Measurements from ENCODE around the gene PRDM5. TPM values are rescaled to one million over a fixed set of nuclear protein-coding genes. Genes with fewer than 3 reads are reported as not detected.

The PRDM5 gene
- total and polyA plus RNA-seq, 2 experiments from 2014 or later, result 8.7 to 12.6 TPM

DNA sequence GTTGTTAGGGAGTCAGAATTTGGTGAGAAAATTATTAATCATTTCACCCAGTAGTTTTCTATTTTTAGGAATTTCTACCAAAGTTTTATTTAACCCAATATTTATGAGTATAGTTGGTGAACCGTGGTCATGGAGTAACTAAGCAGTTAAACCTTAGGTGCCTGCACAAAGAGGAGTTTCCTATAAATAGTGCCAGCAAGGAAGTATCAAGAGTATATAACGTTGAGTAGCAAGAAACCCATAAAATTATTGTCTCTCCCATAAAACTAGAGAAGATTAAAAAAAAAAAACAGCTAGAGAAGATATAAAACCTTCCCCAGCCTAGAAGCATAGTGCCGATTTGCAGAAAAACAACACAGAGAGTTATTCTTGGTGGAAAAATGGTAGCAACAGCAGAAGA is 158.9 kb downstream of the PRDM5 start:
- H3K4me2 ChIP-seq (ENCODE audit: unreplicated experiment), result no peak overlapping the region
- no peak overlapping the region for H2AFZ ChIP-seq
- in situ Hi-C loops (cut with MboI), result no loop called here
- no peaks in the 10 kb centered on the region for H3F3A ChIP-seq (ENCODE audit: insufficient read depth)
- H3K4me1 ChIP-seq (ENCODE audit: insufficient read depth), result no peaks in the 10 kb centered on the region
- no peak overlapping the region for H3K27ac ChIP-seq
- no peak for DNase-seq
- TF ChIP-seq EZH2 (IDR thresholded peaks at IDR 0.05; ENCODE audit: insufficient read depth, poor library complexity, severe bottlenecking), result no peak
- no peak for TF ChIP-seq EZH2phosphoT487 (IDR thresholded peaks at IDR 0.05; ENCODE audit: insufficient read depth, low read depth)
- H4K20me1 ChIP-seq (ENCODE audit: insufficient read depth), result no peaks in the 10 kb centered on the region
- H3K9ac ChIP-seq, result no peak overlapping the region
- no peaks in the 10 kb centered on the region for H3K27me3 ChIP-seq (replicated peaks; ENCODE audit: insufficient read depth)
- 66 to 69% methylated on average over 3 of the region's 3 CpGs for WGBS, 2 experiments (ENCODE audit: low coverage in 1 of 2, low lambda C conversion rate in 2 of 2, missing lambda C conversion rate in 2 of 2)
- H3K36me3 ChIP-seq (ENCODE audit: low read depth), result no peaks in the 10 kb centered on the region
- no peaks in the 10 kb centered on the region for H3K9me3 ChIP-seq (ENCODE audit: low read depth)
- no peak overlapping the region for H3K4me3 ChIP-seq
- no peaks in the 10 kb centered on the region for H3K79me2 ChIP-seq (ENCODE audit: insufficient read depth)
- no peaks in the 10 kb centered on the region for H3K9me2 ChIP-seq (ENCODE audit: insufficient read depth)

GRCh38 chr4:120761070-120761469 is 161.5 kb downstream of the PRDM5 start:
- WGBS, 2 experiments (ENCODE audit: low coverage in 1 of 2, low lambda C conversion rate in 2 of 2, missing lambda C conversion rate in 2 of 2), result 56 to 64% methylated on average over 2 of the region's 2 CpGs
- Histone ChIP-seq H2AFZ (no peak overlapping the region), H3K27ac (no peak overlapping the region), H3K36me3 (ENCODE audit: low read depth) (no peaks in the 10 kb centered on the region), H3K4me1 (ENCODE audit: insufficient read depth) (no peaks in the 10 kb centered on the region), H3K27me3 (replicated peaks; ENCODE audit: insufficient read depth) (no peaks in the 10 kb centered on the region), H3K4me3 (no peak overlapping the region), H3K9ac (no peak overlapping the region), H3K79me2 (ENCODE audit: insufficient read depth) (no peaks in the 10 kb centered on the region), H3F3A (ENCODE audit: insufficient read depth) (no peaks in the 10 kb centered on the region), H3K4me2 (ENCODE audit: unreplicated experiment) (no peak overlapping the region), H3K9me3 (ENCODE audit: low read depth) (no peaks in the 10 kb centered on the region), H4K20me1 (ENCODE audit: insufficient read depth) (no peaks in the 10 kb centered on the region), H3K9me2 (ENCODE audit: insufficient read depth) (no peaks in the 10 kb centered on the region)
- TF ChIP-seq EZH2 (IDR thresholded peaks at IDR 0.05; ENCODE audit: insufficient read depth, poor library complexity, severe bottlenecking) (no peak), EZH2phosphoT487 (IDR thresholded peaks at IDR 0.05; ENCODE audit: insufficient read depth, low read depth) (no peak)
- no peak for DNase-seq
- in situ Hi-C loops (cut with MboI), result no loop called here

DNA sequence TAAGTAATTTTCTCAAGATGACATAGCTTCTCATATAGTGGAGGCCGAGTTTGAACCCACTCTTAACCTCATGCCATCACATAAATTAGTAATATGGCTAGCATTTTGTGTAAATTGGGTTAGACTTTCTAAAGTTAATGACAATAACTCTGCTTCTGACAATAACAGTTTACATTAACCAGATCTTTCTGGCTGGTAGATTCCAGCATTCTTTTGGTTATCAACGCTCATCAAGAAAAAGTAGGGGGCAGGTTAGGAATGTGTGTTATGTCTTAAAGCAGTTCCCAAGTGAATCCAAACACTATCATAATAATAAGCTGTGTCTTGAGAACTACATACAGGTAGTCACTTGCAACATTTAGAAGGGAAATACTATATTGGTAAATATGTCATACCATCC is 162.5 kb downstream of the PRDM5 start:
- Histone ChIP-seq H3K9me2 (ENCODE audit: insufficient read depth) (no peaks in the 10 kb centered on the region), H3K4me3 (no peak overlapping the region), H3K27ac (no peak overlapping the region), H3K4me2 (ENCODE audit: unreplicated experiment) (no peak overlapping the region), H3K9me3 (ENCODE audit: low read depth) (no peaks in the 10 kb centered on the region), H4K20me1 (ENCODE audit: insufficient read depth) (no peaks in the 10 kb centered on the region), H3K27me3 (replicated peaks; ENCODE audit: insufficient read depth) (no peaks in the 10 kb centered on the region), H2AFZ (no peak overlapping the region), H3K79me2 (ENCODE audit: insufficient read depth) (no peaks in the 10 kb centered on the region), H3K36me3 (ENCODE audit: low read depth) (no peaks in the 10 kb centered on the region), H3K9ac (no peak overlapping the region), H3F3A (ENCODE audit: insufficient read depth) (no peaks in the 10 kb centered on the region), H3K4me1 (ENCODE audit: insufficient read depth) (no peaks in the 10 kb centered on the region)
- TF ChIP-seq EZH2 (IDR thresholded peaks at IDR 0.05; ENCODE audit: insufficient read depth, poor library complexity, severe bottlenecking), result no peak
- no peak for TF ChIP-seq EZH2phosphoT487 (IDR thresholded peaks at IDR 0.05; ENCODE audit: insufficient read depth, low read depth)
- in situ Hi-C loops (cut with MboI), result no loop called here
- DNase-seq, result no peak
- 93 to 94% methylated on average over 2 of the region's 2 CpGs for WGBS, 2 experiments (ENCODE audit: low coverage in 1 of 2, low lambda C conversion rate in 2 of 2, missing lambda C conversion rate in 2 of 2)

DNA sequence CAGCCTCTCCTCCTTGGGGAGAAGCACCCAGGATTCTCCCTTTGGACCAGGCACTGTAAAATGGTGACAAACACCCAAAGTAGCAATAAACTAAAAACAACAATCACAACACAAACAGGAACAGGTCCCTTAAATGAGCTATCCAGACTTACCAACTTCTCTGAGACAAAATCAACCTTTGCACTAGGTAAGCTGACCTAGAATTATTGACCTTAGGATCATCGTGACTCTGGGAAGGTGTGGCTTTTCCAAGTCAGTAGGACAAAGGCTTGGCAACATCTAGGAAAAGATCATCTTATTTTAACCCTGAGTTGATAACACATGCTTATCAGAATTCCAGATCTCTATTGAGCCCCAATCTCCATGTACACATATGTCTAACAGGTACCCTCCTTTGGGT is 166.7 kb downstream of the PRDM5 start:
- Histone ChIP-seq H3K36me3 (ENCODE audit: low read depth) (no peaks in the 10 kb centered on the region; the same call in 1 of the 2 replicates), H2AFZ (no peak overlapping the region), H4K20me1 (ENCODE audit: insufficient read depth) (no peaks in the 10 kb centered on the region), H3K79me2 (ENCODE audit: insufficient read depth) (no peaks in the 10 kb centered on the region), H3K27me3 (replicated peaks; ENCODE audit: insufficient read depth) (no peaks in the 10 kb centered on the region), H3K27ac (no peak overlapping the region), H3K4me3 (no peak overlapping the region), H3K9me3 (ENCODE audit: low read depth) (no peaks in the 10 kb centered on the region), H3K4me1 (ENCODE audit: insufficient read depth) (no peaks in the 10 kb centered on the region), H3K9me2 (ENCODE audit: insufficient read depth) (no peaks in the 10 kb centered on the region), H3K9ac (no peak overlapping the region), H3F3A (ENCODE audit: insufficient read depth) (no peaks in the 10 kb centered on the region), H3K4me2 (ENCODE audit: unreplicated experiment) (no peak overlapping the region)
- 93 to 96% methylated on average over 1 of the region's 1 CpG for WGBS, 2 experiments (ENCODE audit: low coverage in 1 of 2, low lambda C conversion rate in 2 of 2, missing lambda C conversion rate in 2 of 2)
- no peak for TF ChIP-seq EZH2phosphoT487 (IDR thresholded peaks at IDR 0.05; ENCODE audit: insufficient read depth, low read depth)
- no peak for TF ChIP-seq EZH2 (IDR thresholded peaks at IDR 0.05; ENCODE audit: insufficient read depth, poor library complexity, severe bottlenecking)
- DNase-seq, result no peak
- in situ Hi-C loops (cut with MboI), result no loop called here

DNA sequence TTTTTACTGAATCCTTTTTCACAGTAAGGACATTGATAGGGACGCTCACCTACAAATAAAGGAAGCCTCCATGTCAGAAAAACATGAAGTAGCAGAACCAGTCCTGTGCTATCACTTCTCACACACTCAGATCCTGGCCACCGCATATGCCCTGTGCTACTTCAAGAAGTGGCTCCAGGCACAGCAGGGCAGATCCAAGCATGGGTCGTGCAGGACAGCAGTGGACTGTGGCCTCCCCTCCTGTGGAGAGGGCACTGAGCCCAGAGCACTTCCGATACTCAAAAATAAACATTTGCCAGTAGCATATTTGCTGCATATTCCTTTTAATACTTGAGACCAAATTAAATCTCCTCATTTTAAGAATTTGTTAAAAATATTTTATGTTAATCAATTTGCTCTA is 167.9 kb downstream of the PRDM5 start:
- H3K4me1 ChIP-seq (ENCODE audit: insufficient read depth), result no peaks in the 10 kb centered on the region
- H3F3A ChIP-seq (ENCODE audit: insufficient read depth), result no peaks in the 10 kb centered on the region
- H2AFZ ChIP-seq, result no peak overlapping the region
- no peak overlapping the region for H3K9ac ChIP-seq
- 87 to 91% methylated on average over 4 of the region's 4 CpGs for WGBS, 2 experiments (ENCODE audit: low coverage in 1 of 2, low lambda C conversion rate in 2 of 2, missing lambda C conversion rate in 2 of 2)
- no peaks in the 10 kb centered on the region for H3K9me3 ChIP-seq (ENCODE audit: low read depth)
- no peak overlapping the region for H3K4me2 ChIP-seq (ENCODE audit: unreplicated experiment)
- no peaks in the 10 kb centered on the region for H3K27me3 ChIP-seq (replicated peaks; ENCODE audit: insufficient read depth)
- H3K79me2 ChIP-seq (ENCODE audit: insufficient read depth), result no peaks in the 10 kb centered on the region
- H3K36me3 ChIP-seq (ENCODE audit: low read depth), result no peaks in the 10 kb centered on the region; the same call in 1 of the 2 replicates
- no peak for TF ChIP-seq EZH2 (IDR thresholded peaks at IDR 0.05; ENCODE audit: insufficient read depth, poor library complexity, severe bottlenecking)
- no peak for TF ChIP-seq EZH2phosphoT487 (IDR thresholded peaks at IDR 0.05; ENCODE audit: insufficient read depth, low read depth)
- DNase-seq, result no peak
- no peaks in the 10 kb centered on the region for H3K9me2 ChIP-seq (ENCODE audit: insufficient read depth)
- in situ Hi-C loops (cut with MboI), result no loop called here
- H4K20me1 ChIP-seq (ENCODE audit: insufficient read depth), result no peaks in the 10 kb centered on the region
- H3K27ac ChIP-seq, result no peak overlapping the region
- H3K4me3 ChIP-seq, result no peak overlapping the region

Measured in GM23248 (cell line).